CD4-positive, alpha-beta T cell treated with Interleukin-21 for 1 hour (primary cell): ENCODE data around the gene HACD3.
"Not testable (repeated sequence)": the region's sequence is repeated elsewhere in the genome, so short reads cannot be mapped to it uniquely, and the experiment has no call there.

Experiments used
- DNase-seq: peaks from one replicate; pipeline ENCODE4 v3.0.0-alpha.2; 2020

Gene HACD3

GRCh38 chr15:65610871-65611718 is 80.8 kb downstream of the HACD3 start, which contains the start of gene INTS14:
TSS of gene INTS14 (minus strand) at chr15:65611131. CDS start at chr15:65607380, 3,751 bp downstream.
- peak; percentile 92 for DNase-seq

DNA sequence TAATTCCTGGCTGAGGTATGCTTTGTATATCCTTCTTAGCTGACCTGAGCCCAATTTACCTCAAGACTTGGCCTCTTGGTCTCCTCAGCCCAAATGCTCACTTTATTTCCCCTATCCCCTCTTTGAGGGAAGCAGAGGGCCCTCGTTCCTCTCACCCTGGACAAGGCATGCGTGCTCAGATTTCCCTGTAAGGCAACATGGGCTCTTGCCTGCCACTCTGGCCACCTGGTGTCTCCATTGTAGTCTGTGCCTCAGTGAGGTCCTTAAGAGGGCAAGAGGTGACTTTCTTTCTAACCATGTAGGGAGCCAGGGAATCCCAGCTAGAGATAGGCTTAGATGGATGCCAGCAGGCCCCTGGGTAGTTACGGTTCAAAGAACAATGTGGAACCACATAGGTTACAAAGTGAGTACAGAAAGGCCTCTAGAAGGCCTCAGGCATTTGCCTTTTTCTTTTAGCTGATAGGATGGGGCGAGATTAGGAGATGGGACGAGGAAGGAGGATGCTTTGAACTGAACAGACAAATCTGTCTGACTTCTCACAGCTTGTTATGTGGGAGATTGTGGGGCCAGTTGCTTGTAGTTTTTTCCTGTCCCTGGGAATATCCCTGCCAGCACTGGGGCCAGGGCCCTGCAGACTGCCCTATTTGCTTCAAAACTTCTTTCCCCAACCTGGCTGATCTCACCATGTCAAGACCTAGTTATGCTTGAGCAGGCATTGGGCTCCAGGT is 81.8 kb downstream of the HACD3 start:
- DNase-seq = no peak

DNA sequence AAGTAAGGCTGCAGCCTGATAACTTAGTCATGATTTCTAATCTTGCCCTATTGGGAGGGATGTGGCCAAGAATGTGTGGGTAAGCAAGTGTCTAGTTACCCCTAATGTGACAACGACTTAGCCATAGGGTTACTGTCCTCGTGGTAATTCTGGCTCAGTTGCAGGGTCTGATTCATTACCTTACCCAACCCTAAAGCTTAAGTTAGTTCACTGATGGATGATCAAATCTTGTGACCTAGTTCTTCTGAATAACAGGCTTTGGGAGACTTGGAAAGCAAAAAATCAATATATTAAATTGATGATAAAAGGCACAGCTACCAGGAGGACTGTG is 82.3 kb downstream of the HACD3 start:
- no peak for DNase-seq

DNA sequence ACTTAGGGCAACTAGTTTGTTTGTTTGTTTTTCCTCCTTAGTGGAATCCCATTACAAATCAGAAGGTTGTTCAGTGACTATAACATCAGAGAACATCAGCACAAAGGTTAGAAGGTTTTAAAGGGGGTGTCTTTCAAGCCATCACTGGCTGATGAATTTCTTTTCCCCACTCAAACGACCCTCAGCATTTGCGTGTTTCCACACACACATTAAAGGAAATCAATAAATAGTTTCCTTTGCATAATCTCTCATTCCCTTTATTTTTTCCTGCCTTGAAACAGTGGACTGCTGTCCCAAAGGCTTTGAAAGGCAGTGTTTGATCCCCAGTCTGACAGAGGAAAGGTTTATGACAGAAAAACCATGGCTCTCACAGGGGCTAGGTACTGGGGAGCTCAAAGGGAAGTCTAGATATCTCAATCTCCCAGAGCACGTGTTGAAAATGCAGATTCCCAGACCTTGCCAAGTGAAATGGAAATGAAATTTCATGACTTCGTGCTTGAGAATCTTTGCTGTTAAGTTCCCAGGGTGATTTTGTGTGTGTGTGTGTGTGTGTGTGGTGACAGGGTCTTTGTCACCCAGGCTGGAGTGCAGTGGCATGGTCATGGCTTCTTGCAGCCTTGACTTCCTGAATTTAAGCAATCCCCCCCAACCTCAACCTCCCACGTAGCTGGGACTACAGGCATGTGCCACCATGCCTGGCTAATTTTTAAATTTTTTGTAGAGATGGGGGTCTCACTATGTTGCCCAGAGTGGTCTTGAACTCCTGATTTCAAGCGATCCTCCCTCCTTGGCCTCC is 82.9 kb downstream of the HACD3 start:
- DNase-seq = no peak

- not testable (repeated sequence) for DNase-seq
These were observed 85.6 kb downstream of the HACD3 start for GRCh38 chr15:65615887-65616286.

GRCh38 chr15:65618560-65619109 is 88.4 kb downstream of the HACD3 start:
- no peak for DNase-seq

GRCh38 chr15:65619626-65620290 is 89.5 kb downstream of the HACD3 start:
- DNase-seq = no peak

GRCh38 chr15:65620833-65621232 is 90.6 kb downstream of the HACD3 start:
- no peak for DNase-seq

DNA sequence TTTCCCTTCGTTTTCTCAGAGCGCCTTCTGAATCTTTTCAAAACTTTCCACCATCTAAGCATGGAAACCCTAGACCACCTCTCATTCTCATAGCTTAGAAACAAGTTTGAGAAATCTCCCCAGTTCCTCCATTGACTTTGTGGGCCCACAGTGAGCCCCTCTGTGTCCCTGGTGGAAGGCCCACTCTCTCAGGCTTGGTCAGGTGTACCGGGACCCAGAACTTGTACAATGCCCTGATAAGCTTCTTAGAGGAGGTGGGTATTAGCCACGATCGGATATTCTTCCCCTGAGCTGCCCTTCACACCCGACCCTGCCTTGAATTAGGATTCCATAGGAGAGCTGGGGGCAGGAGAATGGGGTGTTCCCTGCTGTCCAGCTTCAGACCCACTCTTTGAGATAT is 91.4 kb downstream of the HACD3 start, which contains the start of gene SLC24A1:
SLC24A1 (plus strand) TSS at position 301 of the 400 bp plus-strand sequence. CDS start 2,143 bp downstream, outside the sequence.
- DNase-seq = no peak

DNA sequence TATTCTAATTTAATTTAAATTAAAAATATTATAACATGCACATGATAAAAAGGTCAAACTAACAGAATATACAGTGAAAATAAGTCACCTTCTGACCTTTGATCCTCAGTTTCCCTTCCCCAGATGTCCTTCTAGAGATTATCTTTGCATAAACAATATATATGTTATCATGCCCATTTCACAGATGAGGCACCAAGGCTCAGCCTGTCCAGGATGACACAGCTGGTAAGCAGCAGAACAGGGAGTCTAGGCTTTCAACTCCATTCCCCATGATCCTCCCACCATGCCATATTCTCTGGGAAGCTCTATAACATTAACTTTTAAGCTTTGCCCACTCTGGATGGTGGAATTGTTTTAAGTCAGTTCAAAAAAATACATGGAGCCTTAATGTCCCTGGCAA is 92.8 kb downstream of the HACD3 start:
- no peak for DNase-seq

GRCh38 chr15:65626856-65627255 is 96.6 kb downstream of the HACD3 start:
- no peak for DNase-seq
